Liver (tissue), 9 donors: ENCODE measurements around the gene ARHGAP6. TPM values are rescaled to one million over a fixed set of nuclear protein-coding genes. Genes with fewer than 3 reads are reported as not detected.
"Not testable (repeated sequence)": the region's sequence is repeated elsewhere in the genome, so short reads cannot be mapped to it uniquely, and the experiment has no call there.

ENCODE experiments used
- DNase-seq: peaks from one replicate; pipeline ENCODE4 v3.0.0-alpha.2; 2017; ENCODE audit warnings: low spot score
- H3K27ac ChIP-seq, 2 donors: one replicate each; pipeline ENCODE4 v1.7.0; 2013; ENCODE audit warnings: inconsistent platforms in 2 of 2, low read length in 2 of 2, control low read depth in 1 of 2, low read depth in 1 of 2, mild to moderate bottlenecking in 1 of 2
- H3K27me3 ChIP-seq, 4 donors: one replicate each; pipeline versions ENCODE4 v1.6.1 to v1.7.0; 2013; ENCODE audit warnings: low read length in 3 of 4, inconsistent platforms in 1 of 4, mild to moderate bottlenecking in 1 of 4, moderate library complexity in 1 of 4; ENCODE audit not compliant: control insufficient read depth in 4 of 4, insufficient read depth in 4 of 4
- H3K36me3 ChIP-seq, 4 donors: one replicate each; pipeline versions ENCODE4 v1.6.1 to v1.7.0; 2013; ENCODE audit warnings: low read length in 3 of 4, mild to moderate bottlenecking in 3 of 4, low read depth in 1 of 4, moderate library complexity in 1 of 4; ENCODE audit not compliant: control insufficient read depth in 4 of 4, insufficient read depth in 3 of 4
- H3K4me1 ChIP-seq, 4 donors: one replicate each; pipeline versions ENCODE4 v1.6.1 to v1.7.0; 2013; ENCODE audit warnings: low read length in 3 of 4, mild to moderate bottlenecking in 3 of 4, moderate library complexity in 1 of 4; ENCODE audit not compliant: control insufficient read depth in 4 of 4, insufficient read depth in 4 of 4
- H3K4me3 ChIP-seq, 3 donors: one replicate each; pipeline versions ENCODE4 v1.6.1 to v1.7.0; 2013; ENCODE audit warnings: low read length in 3 of 3, control low read depth in 1 of 3, low read depth in 1 of 3, mild to moderate bottlenecking in 1 of 3
- H3K9ac ChIP-seq, 2 donors: one replicate each; pipeline ENCODE4 v1.7.0; 2013; ENCODE audit warnings: low read length in 2 of 2, mild to moderate bottlenecking in 2 of 2, moderate library complexity in 2 of 2, control low read depth in 1 of 2, low read depth in 1 of 2
- H3K9me3 ChIP-seq, 4 donors: one replicate each; pipeline versions ENCODE4 v1.6.1 to v1.7.0; 2013; ENCODE audit warnings: low read length in 3 of 4; ENCODE audit not compliant: control insufficient read depth in 4 of 4
- EGR1 ChIP-seq, 2 donors: IDR thresholded peaks; 2 replicates each; pipeline ENCODE4 v1.6.1; 2016 to 2018; ENCODE audit warnings: antibody characterized with exemption in 2 of 2, low read depth in 2 of 2
- FOXA1 ChIP-seq: IDR thresholded peaks from 2 replicates; pipeline ENCODE4 v1.6.1; 2016; ENCODE audit warnings: antibody characterized with exemption
- GABPA ChIP-seq, 2 donors: IDR thresholded peaks in 1 of 2; conservative IDR thresholded peaks in 1 of 2; 2 replicates each; pipeline ENCODE4 v1.6.1; 2016; ENCODE audit warnings: antibody characterized with exemption in 2 of 2, mild to moderate bottlenecking in 1 of 2, moderate library complexity in 1 of 2
- HNF4A ChIP-seq, 2 donors: conservative IDR thresholded peaks; 2 replicates each; pipeline ENCODE4 v1.6.1; 2016; ENCODE audit warnings: antibody characterized with exemption in 2 of 2, mild to moderate bottlenecking in 2 of 2
- HNF4G ChIP-seq: IDR thresholded peaks from 2 replicates; pipeline ENCODE4 v1.6.1; 2016; ENCODE audit warnings: antibody characterized with exemption
- JUND ChIP-seq, 2 donors: IDR thresholded peaks; 2 replicates each; pipeline ENCODE4 v1.6.1; 2016; ENCODE audit warnings: antibody characterized with exemption in 2 of 2
- MAX ChIP-seq: IDR thresholded peaks from 2 replicates; pipeline ENCODE4 v1.6.1; 2016; ENCODE audit warnings: antibody characterized with exemption
- NR2F2 ChIP-seq: IDR thresholded peaks from 2 replicates; pipeline ENCODE4 v1.6.1; 2016; ENCODE audit warnings: antibody characterized with exemption
- RAD21 ChIP-seq, 2 donors: IDR thresholded peaks; 2 replicates each; pipeline ENCODE4 v1.6.1; 2016; ENCODE audit warnings: antibody characterized with exemption in 2 of 2, mild to moderate bottlenecking in 2 of 2
- RXRA ChIP-seq, 2 donors: IDR thresholded peaks; 2 replicates each; pipeline ENCODE4 v1.6.1; 2017 to 2018; ENCODE audit warnings: antibody characterized with exemption in 2 of 2, mild to moderate bottlenecking in 1 of 2
- SP1 ChIP-seq: IDR thresholded peaks from 2 replicates; pipeline ENCODE4 v1.6.1; 2018; ENCODE audit warnings: antibody characterized with exemption, mild to moderate bottlenecking
- YY1 ChIP-seq: IDR thresholded peaks from 2 replicates; pipeline ENCODE4 v1.6.1; 2016; ENCODE audit warnings: antibody characterized with exemption, mild to moderate bottlenecking
- ZBTB33 ChIP-seq: IDR thresholded peaks from 2 replicates; pipeline ENCODE4 v1.6.1; 2016; ENCODE audit warnings: antibody characterized with exemption
- WGBS: extraction: QIAGEN DNeasy Blood & Tissue Kit; methylation state at CpG from one replicate; pipeline ENCODE4 v1.1.7; 2013; 5-methylcytosine and 5-hydroxymethylcytosine counted together
- polyA plus RNA-seq, 2 donors: library from polyadenylated mRNA; stranded (reverse) in 1 of 2; unstranded in 1 of 2; fragments of 200-250 nt in 1 of 2; fragments of >200 nt in 1 of 2; fragmentation: Nextera tagmentation in 1 of 2; extraction: Ambion mirVana in 1 of 2; gene quantifications; one replicate each; pipeline versions ENCODE4 v1.2.1 to v1.2.3, GENCODE V29; 2013 to 2015
- total RNA-seq, 2 donors: library from RNA; depleted of rRNA; stranded (reverse); fragments of >200 nt; gene quantifications; one replicate each; pipeline ENCODE4 v1.2.3, GENCODE V29; 2014
- TF ChIP-seq, protein P1 (sequence below): IDR thresholded peaks from 2 replicates; pipeline ENCODE4 v1.6.1; 2016; ENCODE audit warnings: antibody characterized with exemption
- TF ChIP-seq, protein P2 (sequence below): fragments of 150-350 bp; IDR thresholded peaks from 2 replicates; pipeline ENCODE4 v1.5.1; 2017; ENCODE audit warnings: improper control_type of control experiment, low read depth, low read length; ENCODE audit not compliant: missing input control
- donor health status: healthy.
- donor health status: healthy.
- donor health status: healthy.
- donor health status: healthy.
- donor health status: healthy.

Gene ARHGAP6
- total and polyA plus RNA-seq, 4 donors = 0.10 to 2.2 (median 0.65) TPM

GRCh38 chrX:11619441-11619840 is 46.3 kb downstream of the ARHGAP6 start:
- no peaks in the 10 kb centered on the region for H3K4me1 ChIP-seq
- no peaks in the 10 kb centered on the region for H3K36me3 ChIP-seq
- H3K9ac ChIP-seq = no peak overlapping the region
- TF ChIP-seq EGR1 (IDR thresholded peaks at IDR 0.05; ENCODE audit: low read depth in 2 of 2) (no peak), RAD21 (IDR thresholded peaks at IDR 0.05) (no peak), ZBTB33 (no peak)
- TF ChIP-seq, protein P1, sequence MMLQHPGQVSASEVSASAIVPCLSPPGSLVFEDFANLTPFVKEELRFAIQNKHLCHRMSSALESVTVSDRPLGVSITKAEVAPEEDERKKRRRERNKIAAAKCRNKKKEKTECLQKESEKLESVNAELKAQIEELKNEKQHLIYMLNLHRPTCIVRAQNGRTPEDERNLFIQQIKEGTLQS = no peak
- 61% methylated on average over 1 of the region's 1 CpG for WGBS
- H3K9me3 ChIP-seq = no peaks in the 10 kb centered on the region
- H3K4me3 ChIP-seq = no peak overlapping the region
- no peak for DNase-seq
- H3K27me3 ChIP-seq = peaks cover 0 to 2% (median 0%) of the 10 kb centered on the region in 4 donors
- no peak overlapping the region for H3K27ac ChIP-seq

- WGBS = 82% methylated on average over 3 of the region's 3 CpGs
- not testable (repeated sequence) for H3K27ac ChIP-seq, H3K4me1 ChIP-seq, H3K27me3 ChIP-seq, H3K9ac ChIP-seq, H3K4me3 ChIP-seq, DNase-seq, H3K36me3 ChIP-seq, H3K9me3 ChIP-seq
These were observed 51.5 kb downstream of the ARHGAP6 start for GRCh38 chrX:11614253-11614652.

GRCh38 chrX:11611965-11612364 is 53.8 kb downstream of the ARHGAP6 start:
- Histone ChIP-seq H3K9ac (no peak overlapping the region), H3K36me3 (no peaks in the 10 kb centered on the region), H3K27ac (no peak overlapping the region), H3K4me3 (no peak overlapping the region), H3K9me3 (no peaks in the 10 kb centered on the region), H3K27me3 (no peaks in the 10 kb centered on the region), H3K4me1 (no peaks in the 10 kb centered on the region)
- 62% methylated on average over 1 of the region's 1 CpG for WGBS
- no peak for DNase-seq
- TF ChIP-seq HNF4G (no peak), MAX (no peak), EGR1 (IDR thresholded peaks at IDR 0.05; ENCODE audit: low read depth in 2 of 2) (no peak), NR2F2 (no peak)

GRCh38 chrX:11611161-11611560 is 54.6 kb downstream of the ARHGAP6 start:
- H3K27me3 ChIP-seq = no peaks in the 10 kb centered on the region
- H3K4me3 ChIP-seq = no peak overlapping the region
- WGBS = 78% methylated on average over 1 of the region's 1 CpG
- H3K36me3 ChIP-seq = no peaks in the 10 kb centered on the region
- H3K9me3 ChIP-seq = no peaks in the 10 kb centered on the region
- TF ChIP-seq MAX (no peak), HNF4G (no peak), ZBTB33 (no peak), RAD21 (IDR thresholded peaks at IDR 0.05) (no peak), GABPA (IDR thresholded peaks at IDR 0.05 in 1 of 2, conservative IDR thresholded peaks at IDR 0.05 in 1 of 2) (no peak), JUND (IDR thresholded peaks at IDR 0.05) (no peak), HNF4A (conservative IDR thresholded peaks at IDR 0.05) (no peak), EGR1 (IDR thresholded peaks at IDR 0.05; ENCODE audit: low read depth in 2 of 2) (no peak), RXRA (IDR thresholded peaks at IDR 0.05) (no peak), NR2F2 (no peak), SP1 (no peak), YY1 (no peak), FOXA1 (no peak)
- TF ChIP-seq, protein P2, sequence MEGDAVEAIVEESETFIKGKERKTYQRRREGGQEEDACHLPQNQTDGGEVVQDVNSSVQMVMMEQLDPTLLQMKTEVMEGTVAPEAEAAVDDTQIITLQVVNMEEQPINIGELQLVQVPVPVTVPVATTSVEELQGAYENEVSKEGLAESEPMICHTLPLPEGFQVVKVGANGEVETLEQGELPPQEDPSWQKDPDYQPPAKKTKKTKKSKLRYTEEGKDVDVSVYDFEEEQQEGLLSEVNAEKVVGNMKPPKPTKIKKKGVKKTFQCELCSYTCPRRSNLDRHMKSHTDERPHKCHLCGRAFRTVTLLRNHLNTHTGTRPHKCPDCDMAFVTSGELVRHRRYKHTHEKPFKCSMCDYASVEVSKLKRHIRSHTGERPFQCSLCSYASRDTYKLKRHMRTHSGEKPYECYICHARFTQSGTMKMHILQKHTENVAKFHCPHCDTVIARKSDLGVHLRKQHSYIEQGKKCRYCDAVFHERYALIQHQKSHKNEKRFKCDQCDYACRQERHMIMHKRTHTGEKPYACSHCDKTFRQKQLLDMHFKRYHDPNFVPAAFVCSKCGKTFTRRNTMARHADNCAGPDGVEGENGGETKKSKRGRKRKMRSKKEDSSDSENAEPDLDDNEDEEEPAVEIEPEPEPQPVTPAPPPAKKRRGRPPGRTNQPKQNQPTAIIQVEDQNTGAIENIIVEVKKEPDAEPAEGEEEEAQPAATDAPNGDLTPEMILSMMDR = no peak
- DNase-seq = no peak
- no peak overlapping the region for H3K27ac ChIP-seq
- no peak overlapping the region for H3K9ac ChIP-seq
- no peaks in the 10 kb centered on the region for H3K4me1 ChIP-seq
